ENCODE measurements around the gene SNTA1. TPM values are rescaled to one million over a fixed set of nuclear protein-coding genes. Genes with fewer than 3 reads are reported as not detected.

The SNTA1 gene
- total RNA-seq, 4 donors from 2014 or later: 26.8 to 54.6 (median 51.9) TPM

DNA sequence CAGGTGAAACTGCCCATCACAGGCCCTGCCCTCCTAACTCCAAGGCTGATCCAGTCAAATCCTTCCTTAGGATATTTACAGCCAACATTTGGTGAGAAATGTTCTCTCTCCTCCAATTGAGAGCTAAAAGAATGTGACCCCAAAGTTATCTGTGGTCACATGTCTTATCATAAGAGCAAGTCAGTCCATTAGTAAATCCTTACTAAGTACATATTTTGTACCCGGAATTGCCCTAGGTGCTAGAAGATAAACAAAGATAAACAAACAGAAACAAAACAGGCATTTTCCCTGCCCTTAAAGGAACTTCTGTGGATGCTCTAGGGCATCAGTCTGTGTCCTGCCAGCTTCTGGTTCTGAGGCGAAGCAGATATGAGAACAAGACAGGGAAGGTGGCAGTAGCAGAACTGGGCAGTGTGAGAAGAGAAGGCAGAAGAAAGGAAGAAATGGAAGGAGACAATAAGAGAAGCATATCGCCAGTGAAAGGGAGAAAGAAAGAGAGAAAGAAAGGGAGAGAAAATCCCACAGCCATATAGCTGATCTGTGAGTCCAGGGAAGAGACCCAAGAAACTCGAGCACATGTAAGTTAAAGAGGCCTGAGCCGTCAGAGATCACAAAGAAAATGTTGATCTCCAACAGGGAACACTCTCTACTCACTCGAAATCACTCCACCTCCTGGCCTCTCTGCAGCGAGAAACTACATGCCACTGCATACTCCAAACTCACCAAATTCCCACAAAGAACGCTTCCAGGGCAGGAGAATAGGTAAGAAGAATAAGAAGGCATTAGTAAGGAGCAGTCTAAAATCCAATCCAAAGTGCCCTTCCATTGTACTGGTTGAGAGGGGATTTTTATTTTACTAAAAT, 83.9 kb downstream of the SNTA1 start:
- Histone ChIP-seq H3K27me3 (no peaks in the 10 kb centered on the region), H3K27ac (no peak overlapping the region), H3K4me1 (no peaks in the 10 kb centered on the region), H3K9me3 (no peaks in the 10 kb centered on the region), H3K4me3 (no peak overlapping the region), H3K36me3 (peaks cover 0 to 100% of the 10 kb centered on the region in 2 donors)
- ATAC-seq: no peak
- no peak for TF ChIP-seq POLR2AphosphoS5 (IDR thresholded peaks at IDR 0.05)
- TF ChIP-seq, protein P1, sequence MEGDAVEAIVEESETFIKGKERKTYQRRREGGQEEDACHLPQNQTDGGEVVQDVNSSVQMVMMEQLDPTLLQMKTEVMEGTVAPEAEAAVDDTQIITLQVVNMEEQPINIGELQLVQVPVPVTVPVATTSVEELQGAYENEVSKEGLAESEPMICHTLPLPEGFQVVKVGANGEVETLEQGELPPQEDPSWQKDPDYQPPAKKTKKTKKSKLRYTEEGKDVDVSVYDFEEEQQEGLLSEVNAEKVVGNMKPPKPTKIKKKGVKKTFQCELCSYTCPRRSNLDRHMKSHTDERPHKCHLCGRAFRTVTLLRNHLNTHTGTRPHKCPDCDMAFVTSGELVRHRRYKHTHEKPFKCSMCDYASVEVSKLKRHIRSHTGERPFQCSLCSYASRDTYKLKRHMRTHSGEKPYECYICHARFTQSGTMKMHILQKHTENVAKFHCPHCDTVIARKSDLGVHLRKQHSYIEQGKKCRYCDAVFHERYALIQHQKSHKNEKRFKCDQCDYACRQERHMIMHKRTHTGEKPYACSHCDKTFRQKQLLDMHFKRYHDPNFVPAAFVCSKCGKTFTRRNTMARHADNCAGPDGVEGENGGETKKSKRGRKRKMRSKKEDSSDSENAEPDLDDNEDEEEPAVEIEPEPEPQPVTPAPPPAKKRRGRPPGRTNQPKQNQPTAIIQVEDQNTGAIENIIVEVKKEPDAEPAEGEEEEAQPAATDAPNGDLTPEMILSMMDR (IDR thresholded peaks at IDR 0.05): no peak
- no peak for TF ChIP-seq EP300 (IDR thresholded peaks at IDR 0.05)
- no peak for TF ChIP-seq POLR2A (IDR thresholded peaks at IDR 0.05)
- 65 to 72% methylated on average over 5 to 8 of the region's 8 CpGs for WGBS, 2 donors (ENCODE audit: low coverage in 1 of 2)

Other genes with a start within 250 kb of the SNTA1 start
- gene BPIFA3, start 226.4 kb downstream of the SNTA1 start, total RNA-seq: not detected
- gene BPIFA1, start 207.8 kb downstream of the SNTA1 start, total RNA-seq: not detected
- gene BPIFB1, start 160.5 kb downstream of the SNTA1 start, total RNA-seq: 100 to 1,000 TPM in 1 of 4 donors, under 1 TPM in 1, not detected in 2; 0.58 to 128 TPM
- 10 to 100 TPM; 11.6 to 45.0 (median 22.4) TPM for gene CDK5RAP1, start 42.2 kb downstream of the SNTA1 start, total RNA-seq
- 10 to 100 TPM; 11.1 to 17.4 (median 14.2) TPM for gene CBFA2T2, start 46.3 kb upstream of the SNTA1 start, total RNA-seq
- not detected for gene C20orf144, start 218.6 kb upstream of the SNTA1 start, total RNA-seq
- gene ACTL10, start 223.2 kb upstream of the SNTA1 start, total RNA-seq: 1 to 10 TPM in 3 of 4 donors, under 1 TPM in 1; 0.54 to 2.7 (median 2.1) TPM
- 10 to 100 TPM; 30.6 to 71.9 (median 52.9) TPM for gene NECAB3, start 230.7 kb upstream of the SNTA1 start, total RNA-seq
- 1 to 10 TPM in 3 of 4 donors, under 1 TPM in 1; 0.57 to 4.4 (median 1.5) TPM for gene E2F1, start 242.6 kb upstream of the SNTA1 start, total RNA-seq